HPDE6-E6E7 (cell line): ENCODE results near the gene MYOCOS.

Experiments used
- DNase-seq: peaks from one replicate; pipeline ENCODE4 v3.0.0; 2011; ENCODE audit warnings: missing footprints; ENCODE audit errors: extremely low spot score

Gene MYOCOS

GRCh38 chr1:171663036-171663853, 41.2 kb downstream of the MYOCOS start:
- DNase-seq: no peak

GRCh38 chr1:171663854-171664575, 42.0 kb downstream of the MYOCOS start:
- DNase-seq: no peak

GRCh38 chr1:171664976-171665375, 42.9 kb downstream of the MYOCOS start:
- no peak for DNase-seq

GRCh38 chr1:171666114-171666769, 44.2 kb downstream of the MYOCOS start:
- no peak for DNase-seq

GRCh38 chr1:171668372-171668771, 46.3 kb downstream of the MYOCOS start:
- DNase-seq: no peak

- no peak for DNase-seq
Observed at GRCh38 chr1:171670739-171671138, 48.7 kb downstream of the MYOCOS start.

- DNase-seq: no peak
Observed at GRCh38 chr1:171674431-171675405, 52.7 kb downstream of the MYOCOS start.
